GM23338 (cell line): ENCODE data around the gene MYOT.

ENCODE experiments used
- CREB1 ChIP-seq: fragments of 250-450 bp; sonication (Bioruptor Pico); IDR thresholded peaks from 2 replicates; pipeline ENCODE4 v1.5.0; 2020; ENCODE audit warnings: low read depth, mild to moderate bottlenecking, moderate library complexity
- CTCF ChIP-seq, 2 experiments: fragments of 200-600 bp in 1 of 2; sonication (generic) in 1 of 2; conservative IDR thresholded peaks; 2 replicates each; pipeline versions ENCODE4 v1.5.1 to v1.6.1; 2016 to 2017; ENCODE audit warnings: antibody characterized with exemption in 2 of 2, low read depth in 2 of 2, mild to moderate bottlenecking in 2 of 2, moderate library complexity in 1 of 2
- EZH2 ChIP-seq: fragments of 200-600 bp; sonication (generic); IDR thresholded peaks from one replicate; pipeline ENCODE4 v1.8.0; 2017; ENCODE audit warnings: antibody characterized with exemption, mild to moderate bottlenecking, low read depth; ENCODE audit not compliant: unreplicated experiment
- EZH2phosphoT487 ChIP-seq: fragments of 200-600 bp; sonication (generic); IDR thresholded peaks from one replicate; pipeline ENCODE4 v1.8.1; 2018; ENCODE audit warnings: antibody characterized with exemption; ENCODE audit not compliant: unreplicated experiment
- JUNB ChIP-seq: IDR thresholded peaks from one replicate; pipeline ENCODE4 v1.6.1; 2016; ENCODE audit warnings: antibody characterized with exemption; ENCODE audit not compliant: unreplicated experiment
- NANOG ChIP-seq: IDR thresholded peaks from 2 replicates; pipeline ENCODE4 v1.6.1; 2016; ENCODE audit warnings: antibody characterized with exemption, borderline replicate concordance
- POLR2AphosphoS5 ChIP-seq: IDR thresholded peaks from 2 replicates; pipeline ENCODE4 v1.6.1; 2016; ENCODE audit warnings: antibody characterized with exemption, low read depth
- STAT1 ChIP-seq: IDR thresholded peaks from one replicate; pipeline ENCODE4 v1.6.1; 2016; ENCODE audit warnings: antibody characterized with exemption; ENCODE audit not compliant: unreplicated experiment
- ZNF114 ChIP-seq: fragments of 250-450 bp; sonication (Bioruptor Pico); IDR thresholded peaks from 2 replicates; pipeline ENCODE4 v1.5.0; 2020; ENCODE audit warnings: mild to moderate bottlenecking, moderate library complexity
- TF ChIP-seq, protein P1 (sequence below): IDR thresholded peaks from one replicate; pipeline ENCODE4 v1.6.1; 2018; ENCODE audit warnings: antibody characterized with exemption; ENCODE audit not compliant: unreplicated experiment
- TF ChIP-seq, protein P2 (sequence below): fragments of 250-450 bp; sonication (Bioruptor Pico); IDR thresholded peaks from 2 replicates; pipeline ENCODE4 v1.5.0; 2020; ENCODE audit warnings: mild to moderate bottlenecking, moderate library complexity

DNA sequence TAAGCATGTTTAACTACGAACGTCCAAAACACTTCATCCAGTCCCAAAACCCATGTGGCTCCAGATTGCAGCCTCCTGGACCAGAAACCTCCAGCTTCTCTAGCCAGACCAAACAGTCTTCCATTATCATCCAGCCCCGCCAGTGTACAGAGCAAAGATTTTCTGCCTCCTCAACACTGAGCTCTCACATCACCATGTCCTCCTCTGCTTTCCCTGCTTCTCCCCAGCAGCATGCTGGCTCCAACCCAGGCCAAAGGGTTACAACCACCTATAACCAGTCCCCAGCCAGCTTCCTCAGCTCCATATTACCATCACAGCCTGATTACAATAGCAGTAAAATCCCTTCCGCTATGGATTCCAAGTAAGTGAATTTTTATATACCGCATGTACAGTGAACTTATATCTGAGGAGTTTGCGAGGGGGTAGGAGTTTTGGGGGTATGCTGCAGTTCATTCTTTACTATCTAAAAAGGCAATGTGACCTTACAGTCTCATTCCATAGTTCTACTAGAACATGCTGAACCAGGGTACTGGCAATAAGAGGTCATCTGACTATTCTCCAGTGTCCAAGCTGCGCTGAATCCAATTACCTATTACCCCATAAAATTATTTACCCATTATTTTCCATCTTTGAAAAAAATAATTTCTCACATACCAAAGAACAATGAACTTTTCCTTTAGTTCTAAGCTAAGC, 3.1 kb downstream of the MYOT start:
- TF ChIP-seq EZH2, result no peak
- TF ChIP-seq CTCF (conservative IDR thresholded peaks at IDR 0.05; ENCODE audit: low read depth in 2 of 2), result no peak
- no peak for TF ChIP-seq POLR2AphosphoS5
- TF ChIP-seq, protein P1, sequence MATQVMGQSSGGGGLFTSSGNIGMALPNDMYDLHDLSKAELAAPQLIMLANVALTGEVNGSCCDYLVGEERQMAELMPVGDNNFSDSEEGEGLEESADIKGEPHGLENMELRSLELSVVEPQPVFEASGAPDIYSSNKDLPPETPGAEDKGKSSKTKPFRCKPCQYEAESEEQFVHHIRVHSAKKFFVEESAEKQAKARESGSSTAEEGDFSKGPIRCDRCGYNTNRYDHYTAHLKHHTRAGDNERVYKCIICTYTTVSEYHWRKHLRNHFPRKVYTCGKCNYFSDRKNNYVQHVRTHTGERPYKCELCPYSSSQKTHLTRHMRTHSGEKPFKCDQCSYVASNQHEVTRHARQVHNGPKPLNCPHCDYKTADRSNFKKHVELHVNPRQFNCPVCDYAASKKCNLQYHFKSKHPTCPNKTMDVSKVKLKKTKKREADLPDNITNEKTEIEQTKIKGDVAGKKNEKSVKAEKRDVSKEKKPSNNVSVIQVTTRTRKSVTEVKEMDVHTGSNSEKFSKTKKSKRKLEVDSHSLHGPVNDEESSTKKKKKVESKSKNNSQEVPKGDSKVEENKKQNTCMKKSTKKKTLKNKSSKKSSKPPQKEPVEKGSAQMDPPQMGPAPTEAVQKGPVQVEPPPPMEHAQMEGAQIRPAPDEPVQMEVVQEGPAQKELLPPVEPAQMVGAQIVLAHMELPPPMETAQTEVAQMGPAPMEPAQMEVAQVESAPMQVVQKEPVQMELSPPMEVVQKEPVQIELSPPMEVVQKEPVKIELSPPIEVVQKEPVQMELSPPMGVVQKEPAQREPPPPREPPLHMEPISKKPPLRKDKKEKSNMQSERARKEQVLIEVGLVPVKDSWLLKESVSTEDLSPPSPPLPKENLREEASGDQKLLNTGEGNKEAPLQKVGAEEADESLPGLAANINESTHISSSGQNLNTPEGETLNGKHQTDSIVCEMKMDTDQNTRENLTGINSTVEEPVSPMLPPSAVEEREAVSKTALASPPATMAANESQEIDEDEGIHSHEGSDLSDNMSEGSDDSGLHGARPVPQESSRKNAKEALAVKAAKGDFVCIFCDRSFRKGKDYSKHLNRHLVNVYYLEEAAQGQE, result no peak
- no peak for TF ChIP-seq EZH2phosphoT487
- TF ChIP-seq, protein P2, sequence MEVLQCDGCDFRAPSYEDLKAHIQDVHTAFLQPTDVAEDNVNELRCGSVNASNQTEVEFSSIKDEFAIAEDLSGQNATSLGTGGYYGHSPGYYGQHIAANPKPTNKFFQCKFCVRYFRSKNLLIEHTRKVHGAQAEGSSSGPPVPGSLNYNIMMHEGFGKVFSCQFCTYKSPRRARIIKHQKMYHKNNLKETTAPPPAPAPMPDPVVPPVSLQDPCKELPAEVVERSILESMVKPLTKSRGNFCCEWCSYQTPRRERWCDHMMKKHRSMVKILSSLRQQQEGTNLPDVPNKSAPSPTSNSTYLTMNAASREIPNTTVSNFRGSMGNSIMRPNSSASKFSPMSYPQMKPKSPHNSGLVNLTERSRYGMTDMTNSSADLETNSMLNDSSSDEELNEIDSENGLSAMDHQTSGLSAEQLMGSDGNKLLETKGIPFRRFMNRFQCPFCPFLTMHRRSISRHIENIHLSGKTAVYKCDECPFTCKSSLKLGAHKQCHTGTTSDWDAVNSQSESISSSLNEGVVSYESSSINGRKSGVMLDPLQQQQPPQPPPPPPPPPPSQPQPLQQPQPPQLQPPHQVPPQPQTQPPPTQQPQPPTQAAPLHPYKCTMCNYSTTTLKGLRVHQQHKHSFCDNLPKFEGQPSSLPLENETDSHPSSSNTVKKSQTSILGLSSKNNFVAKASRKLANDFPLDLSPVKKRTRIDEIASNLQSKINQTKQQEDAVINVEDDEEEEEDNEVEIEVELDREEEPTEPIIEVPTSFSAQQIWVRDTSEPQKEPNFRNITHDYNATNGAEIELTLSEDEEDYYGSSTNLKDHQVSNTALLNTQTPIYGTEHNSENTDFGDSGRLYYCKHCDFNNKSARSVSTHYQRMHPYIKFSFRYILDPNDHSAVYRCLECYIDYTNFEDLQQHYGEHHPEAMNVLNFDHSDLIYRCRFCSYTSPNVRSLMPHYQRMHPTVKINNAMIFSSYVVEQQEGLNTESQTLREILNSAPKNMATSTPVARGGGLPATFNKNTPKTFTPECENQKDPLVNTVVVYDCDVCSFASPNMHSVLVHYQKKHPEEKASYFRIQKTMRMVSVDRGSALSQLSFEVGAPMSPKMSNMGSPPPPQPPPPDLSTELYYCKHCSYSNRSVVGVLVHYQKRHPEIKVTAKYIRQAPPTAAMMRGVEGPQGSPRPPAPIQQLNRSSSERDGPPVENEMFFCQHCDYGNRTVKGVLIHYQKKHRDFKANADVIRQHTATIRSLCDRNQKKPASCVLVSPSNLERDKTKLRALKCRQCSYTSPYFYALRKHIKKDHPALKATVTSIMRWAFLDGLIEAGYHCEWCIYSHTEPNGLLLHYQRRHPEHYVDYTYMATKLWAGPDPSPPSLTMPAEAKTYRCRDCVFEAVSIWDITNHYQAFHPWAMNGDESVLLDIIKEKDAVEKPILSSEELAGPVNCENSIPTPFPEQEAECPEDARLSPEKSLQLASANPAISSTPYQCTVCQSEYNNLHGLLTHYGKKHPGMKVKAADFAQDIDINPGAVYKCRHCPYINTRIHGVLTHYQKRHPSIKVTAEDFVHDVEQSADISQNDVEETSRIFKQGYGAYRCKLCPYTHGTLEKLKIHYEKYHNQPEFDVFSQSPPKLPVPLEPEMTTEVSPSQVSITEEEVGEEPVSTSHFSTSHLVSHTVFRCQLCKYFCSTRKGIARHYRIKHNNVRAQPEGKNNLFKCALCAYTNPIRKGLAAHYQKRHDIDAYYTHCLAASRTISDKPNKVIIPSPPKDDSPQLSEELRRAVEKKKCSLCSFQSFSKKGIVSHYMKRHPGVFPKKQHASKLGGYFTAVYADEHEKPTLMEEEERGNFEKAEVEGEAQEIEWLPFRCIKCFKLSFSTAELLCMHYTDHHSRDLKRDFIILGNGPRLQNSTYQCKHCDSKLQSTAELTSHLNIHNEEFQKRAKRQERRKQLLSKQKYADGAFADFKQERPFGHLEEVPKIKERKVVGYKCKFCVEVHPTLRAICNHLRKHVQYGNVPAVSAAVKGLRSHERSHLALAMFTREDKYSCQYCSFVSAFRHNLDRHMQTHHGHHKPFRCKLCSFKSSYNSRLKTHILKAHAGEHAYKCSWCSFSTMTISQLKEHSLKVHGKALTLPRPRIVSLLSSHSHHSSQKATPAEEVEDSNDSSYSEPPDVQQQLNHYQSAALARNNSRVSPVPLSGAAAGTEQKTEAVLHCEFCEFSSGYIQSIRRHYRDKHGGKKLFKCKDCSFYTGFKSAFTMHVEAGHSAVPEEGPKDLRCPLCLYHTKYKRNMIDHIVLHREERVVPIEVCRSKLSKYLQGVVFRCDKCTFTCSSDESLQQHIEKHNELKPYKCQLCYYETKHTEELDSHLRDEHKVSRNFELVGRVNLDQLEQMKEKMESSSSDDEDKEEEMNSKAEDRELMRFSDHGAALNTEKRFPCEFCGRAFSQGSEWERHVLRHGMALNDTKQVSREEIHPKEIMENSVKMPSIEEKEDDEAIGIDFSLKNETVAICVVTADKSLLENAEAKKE, result no peak
- TF ChIP-seq CREB1 (CRISPR knock-in tag), result no peak
- no peak for TF ChIP-seq NANOG
- no peak for TF ChIP-seq ZNF114 (CRISPR knock-in tag)
- no peak for TF ChIP-seq STAT1
- TF ChIP-seq JUNB, result no peak
